SU-DHL-6 (cell line): Measurements from ENCODE around the gene PTPRN2.

Experiments used
- H2AFZ ChIP-seq: fragments of 200-600 bp; sonication (generic); 2 replicates; pipeline ENCODE4 v1.6.1; 2014; ENCODE audit warnings: low read depth, mild to moderate bottlenecking, moderate library complexity, mixed read lengths, antibody characterized with exemption, low read length; ENCODE audit not compliant: severe bottlenecking
- H3F3A ChIP-seq: fragments of 200-600 bp; shearing (Covaris generic); 2 replicates; pipeline ENCODE4 v1.6.0; 2016; ENCODE audit warnings: antibody characterized with exemption, mild to moderate bottlenecking; ENCODE audit not compliant: insufficient read depth
- H3K27ac ChIP-seq: fragments of 200-600 bp; sonication (generic); 2 replicates; pipeline ENCODE4 v1.5.1; 2016; ENCODE audit warnings: low read depth, mild to moderate bottlenecking, low read length, moderate library complexity, mixed read lengths
- H3K27me3 ChIP-seq: fragments of 200-600 bp; sonication (generic), shearing (Covaris generic); 2 replicates; pipeline ENCODE4 v1.6.0; 2014; ENCODE audit warnings: mild to moderate bottlenecking, low read length
- H3K36me3 ChIP-seq: fragments of 200-600 bp; sonication (generic); 2 replicates; pipeline ENCODE4 v1.6.1; 2014; ENCODE audit warnings: mild to moderate bottlenecking, low read length, mixed read lengths
- H3K4me2 ChIP-seq: fragments of 300-600, 200-600 bp; shearing (Covaris generic), sonication (generic); 2 replicates; pipeline ENCODE4 v1.6.0; 2014; ENCODE audit warnings: low read length, low read depth, mild to moderate bottlenecking; ENCODE audit not compliant: poor library complexity, severe bottlenecking
- H3K4me3 ChIP-seq: fragments of 200-600 bp; sonication (generic); 2 replicates; pipeline ENCODE4 v1.5.1; 2014; ENCODE audit warnings: antibody characterized with exemption, low read length, mild to moderate bottlenecking, mixed read lengths; ENCODE audit not compliant: insufficient read depth, poor library complexity, severe bottlenecking
- H3K79me2 ChIP-seq: fragments of 200-600 bp; sonication (generic); 2 replicates; pipeline ENCODE4 v1.6.1; 2014; ENCODE audit warnings: mild to moderate bottlenecking, low read length, moderate library complexity; ENCODE audit not compliant: insufficient read depth
- H3K9ac ChIP-seq: fragments of 200-600 bp; sonication (generic); 2 replicates; pipeline ENCODE4 v1.7.0; 2014; ENCODE audit warnings: mild to moderate bottlenecking, low read length
- H3K9me2 ChIP-seq: fragments of 200-600 bp; sonication (generic); replicated peaks from 2 replicates; pipeline ENCODE4 v1.6.1; 2014; ENCODE audit warnings: low read length; ENCODE audit not compliant: insufficient read depth
- H3K9me3 ChIP-seq: fragments of 200-600 bp; sonication (generic); 2 replicates; pipeline ENCODE4 v1.6.1; 2014; ENCODE audit warnings: low read length, mixed read lengths; ENCODE audit not compliant: insufficient read depth
- H4K20me1 ChIP-seq: fragments of 200-600 bp; sonication (generic); 2 replicates; pipeline ENCODE4 v1.6.1; 2014; ENCODE audit warnings: low read depth, mild to moderate bottlenecking, antibody characterized with exemption, low read length, moderate library complexity, mixed read lengths
- EZH2phosphoT487 ChIP-seq: fragments of 200-600 bp; sonication (generic), shearing (Covaris generic); conservative IDR thresholded peaks from 2 replicates; pipeline ENCODE4 v1.6.1; 2018; ENCODE audit warnings: mild to moderate bottlenecking, antibody characterized with exemption, low read length, moderate library complexity, mixed read lengths
- TF ChIP-seq, protein P1 (sequence below): fragments of 200-600 bp; sonication (generic); IDR thresholded peaks from one replicate; pipeline ENCODE4 v1.5.1; 2017; ENCODE audit warnings: antibody characterized with exemption, mild to moderate bottlenecking, low read length, moderate library complexity; ENCODE audit not compliant: insufficient read depth, poor library complexity, severe bottlenecking

Gene PTPRN2

DNA sequence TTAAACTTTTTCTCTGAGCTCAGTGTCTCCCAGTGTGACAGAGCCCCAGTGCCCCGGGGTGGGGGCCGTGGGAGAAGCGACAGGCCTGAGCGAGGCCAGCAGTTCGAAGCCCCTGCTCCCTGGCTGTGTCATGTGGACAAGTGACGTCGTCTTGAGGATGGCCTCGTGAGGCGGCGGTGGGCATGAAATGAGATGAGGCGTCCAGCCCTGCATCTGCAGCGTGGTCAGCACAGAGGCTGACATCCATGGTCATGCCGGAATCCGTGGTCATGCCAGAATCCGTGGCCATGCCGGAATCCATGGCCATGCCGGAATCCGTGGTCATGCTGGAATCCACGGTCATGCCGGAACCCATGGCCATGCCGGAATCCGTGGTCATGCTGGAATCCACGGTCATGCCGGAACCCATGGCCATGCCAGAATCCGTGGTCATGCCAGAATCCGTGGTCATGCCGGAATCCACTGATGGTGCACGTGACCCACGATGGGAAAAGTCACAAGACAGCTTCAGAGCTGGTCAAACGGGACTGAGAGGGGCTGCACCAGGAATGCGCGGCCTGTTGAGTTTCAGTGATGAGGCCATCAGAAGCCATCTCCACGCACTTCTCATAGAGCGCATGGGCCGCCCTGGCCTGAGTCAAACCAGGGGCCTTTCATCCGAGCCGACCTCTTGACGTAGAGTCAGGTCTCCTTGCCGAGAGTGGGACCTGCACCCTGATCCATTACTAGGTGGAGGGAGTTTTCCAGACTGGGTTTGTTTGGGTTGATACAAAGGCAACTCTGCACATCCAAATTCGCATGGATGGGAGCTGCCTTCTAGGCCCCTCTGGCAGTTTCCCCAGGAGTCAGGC, 342.5 kb downstream of the PTPRN2 start:
- no peaks in the 10 kb centered on the region for H3K79me2 ChIP-seq
- H3K4me2 ChIP-seq: no peak overlapping the region
- H3K9me3 ChIP-seq: peaks cover 6% of the 10 kb centered on the region; the same call in 1 of the 2 replicates
- no peaks in the 10 kb centered on the region for H3K27me3 ChIP-seq
- no peaks in the 10 kb centered on the region for H3K36me3 ChIP-seq
- TF ChIP-seq, protein P1, sequence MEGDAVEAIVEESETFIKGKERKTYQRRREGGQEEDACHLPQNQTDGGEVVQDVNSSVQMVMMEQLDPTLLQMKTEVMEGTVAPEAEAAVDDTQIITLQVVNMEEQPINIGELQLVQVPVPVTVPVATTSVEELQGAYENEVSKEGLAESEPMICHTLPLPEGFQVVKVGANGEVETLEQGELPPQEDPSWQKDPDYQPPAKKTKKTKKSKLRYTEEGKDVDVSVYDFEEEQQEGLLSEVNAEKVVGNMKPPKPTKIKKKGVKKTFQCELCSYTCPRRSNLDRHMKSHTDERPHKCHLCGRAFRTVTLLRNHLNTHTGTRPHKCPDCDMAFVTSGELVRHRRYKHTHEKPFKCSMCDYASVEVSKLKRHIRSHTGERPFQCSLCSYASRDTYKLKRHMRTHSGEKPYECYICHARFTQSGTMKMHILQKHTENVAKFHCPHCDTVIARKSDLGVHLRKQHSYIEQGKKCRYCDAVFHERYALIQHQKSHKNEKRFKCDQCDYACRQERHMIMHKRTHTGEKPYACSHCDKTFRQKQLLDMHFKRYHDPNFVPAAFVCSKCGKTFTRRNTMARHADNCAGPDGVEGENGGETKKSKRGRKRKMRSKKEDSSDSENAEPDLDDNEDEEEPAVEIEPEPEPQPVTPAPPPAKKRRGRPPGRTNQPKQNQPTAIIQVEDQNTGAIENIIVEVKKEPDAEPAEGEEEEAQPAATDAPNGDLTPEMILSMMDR: no peak
- TF ChIP-seq EZH2phosphoT487: no peak
- no peaks in the 10 kb centered on the region for H3K9me2 ChIP-seq
- H3K27ac ChIP-seq: no peak overlapping the region
- no peak overlapping the region for H3K4me3 ChIP-seq
- H3K9ac ChIP-seq: no peak overlapping the region
- no peaks in the 10 kb centered on the region for H4K20me1 ChIP-seq
- no peak overlapping the region for H2AFZ ChIP-seq
- H3F3A ChIP-seq: no peaks in the 10 kb centered on the region

DNA sequence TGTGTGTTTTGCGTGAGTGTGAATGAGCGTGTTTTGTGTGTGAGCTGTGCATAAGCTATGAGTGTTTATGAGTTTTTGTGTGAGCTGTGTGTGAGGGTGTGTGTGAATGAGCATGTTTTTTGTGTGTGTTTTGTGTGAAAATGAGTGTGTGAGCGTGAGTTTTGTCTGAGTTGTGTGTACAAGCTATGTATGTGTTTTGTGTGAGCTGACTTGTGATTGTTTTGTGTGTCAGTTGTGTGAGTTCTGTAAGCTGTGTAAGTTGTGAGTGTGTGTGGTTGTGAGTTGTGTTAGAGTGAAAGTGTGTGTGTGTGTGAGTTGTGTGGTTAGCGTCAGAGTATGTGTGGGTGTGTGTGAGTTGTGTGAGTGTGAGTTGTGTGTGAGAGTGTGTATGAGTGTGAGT, 343.2 kb downstream of the PTPRN2 start:
- H3K4me3 ChIP-seq: no peak overlapping the region
- H4K20me1 ChIP-seq: no peaks in the 10 kb centered on the region
- H3K9ac ChIP-seq: no peak overlapping the region
- no peaks in the 10 kb centered on the region for H3K27me3 ChIP-seq
- H3K36me3 ChIP-seq: no peaks in the 10 kb centered on the region
- H3K27ac ChIP-seq: no peak overlapping the region
- TF ChIP-seq, protein P1: no peak
- TF ChIP-seq EZH2phosphoT487: no peak
- H3F3A ChIP-seq: no peaks in the 10 kb centered on the region
- H3K9me2 ChIP-seq: no peaks in the 10 kb centered on the region
- H3K9me3 ChIP-seq: peaks cover 6% of the 10 kb centered on the region; the same call in 1 of the 2 replicates
- no peak overlapping the region for H3K4me2 ChIP-seq
- no peak overlapping the region for H2AFZ ChIP-seq
- H3K79me2 ChIP-seq: no peaks in the 10 kb centered on the region

DNA sequence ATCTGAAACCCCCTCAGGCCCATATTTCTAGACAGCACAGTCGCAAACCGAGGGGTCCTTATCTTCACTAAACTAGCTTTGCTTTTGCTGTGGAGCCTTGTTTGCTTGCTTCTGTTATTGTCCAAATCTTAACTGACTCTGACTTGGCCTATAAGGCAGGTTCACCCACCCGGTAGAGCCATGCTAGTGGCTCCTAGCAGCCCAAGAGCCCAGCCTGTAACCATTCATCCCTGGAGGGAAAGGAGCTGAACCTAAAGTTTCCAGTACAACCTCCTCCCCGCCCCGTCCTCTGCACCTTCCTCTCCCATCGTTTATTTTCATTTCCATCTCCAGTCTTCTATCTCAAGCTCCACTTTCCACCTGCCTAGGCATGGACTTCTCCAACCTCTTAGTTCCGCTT, 345.7 kb downstream of the PTPRN2 start:
- H3K27ac ChIP-seq: no peak overlapping the region
- no peaks in the 10 kb centered on the region for H3K27me3 ChIP-seq
- H2AFZ ChIP-seq: no peak overlapping the region
- no peaks in the 10 kb centered on the region for H3K79me2 ChIP-seq
- no peaks in the 10 kb centered on the region for H4K20me1 ChIP-seq
- H3K9me2 ChIP-seq: no peaks in the 10 kb centered on the region
- no peak overlapping the region for H3K4me2 ChIP-seq
- no peaks in the 10 kb centered on the region for H3F3A ChIP-seq
- no peak for TF ChIP-seq EZH2phosphoT487
- TF ChIP-seq, protein P1: no peak
- 0 out of 2 replicates have a peak, but pooled peaks cover 6% of the 10 kb centered on the region for H3K9me3 ChIP-seq
- no peaks in the 10 kb centered on the region for H3K36me3 ChIP-seq
- no peak overlapping the region for H3K9ac ChIP-seq
- H3K4me3 ChIP-seq: no peak overlapping the region
